Astrocyte (in vitro differentiated cells and primary cell): ENCODE results near the gene MTA3. TPM values are rescaled to one million over a fixed set of nuclear protein-coding genes. Genes with fewer than 3 reads are reported as not detected.
A peak's percentile ranks its signal among the peaks of the same experiment; 100 is the strongest.

Experiments used
- DNase-seq: peaks from one replicate; pipeline ENCODE4 v3.0.0-alpha.2; 2010; ENCODE audit warnings: low read depth
- FAIRE-seq: peaks from 2 replicates; lab custom pipeline; 2011; peaks lifted over from hg19 to GRCh38; lab: Jason Lieb, UNC
- H2AFZ ChIP-seq: 2 replicates; pipeline ENCODE4 v1.6.0; 2012; ENCODE audit warnings: low read depth, low read length, inconsistent platforms
- H3K27ac ChIP-seq: 2 replicates; pipeline ENCODE4 v1.5.1; 2011; ENCODE audit warnings: low read depth, low read length, inconsistent platforms
- H3K27me3 ChIP-seq: 2 replicates; pipeline ENCODE4 v1.6.0; 2011; ENCODE audit warnings: low read length, inconsistent platforms; ENCODE audit not compliant: insufficient read depth
- H3K36me3 ChIP-seq: 2 replicates; pipeline ENCODE4 v1.5.1; 2011; ENCODE audit warnings: low read length, inconsistent platforms; ENCODE audit not compliant: insufficient read depth
- H3K4me1 ChIP-seq: 2 replicates; pipeline ENCODE4 v1.5.1; 2011; ENCODE audit warnings: low read length, inconsistent platforms; ENCODE audit not compliant: insufficient read depth
- H3K4me2 ChIP-seq: 2 replicates; pipeline ENCODE4 v1.6.0; 2012; ENCODE audit warnings: low read length, inconsistent platforms
- H3K4me3 ChIP-seq: 2 replicates; pipeline ENCODE4 v1.5.1; 2011; ENCODE audit warnings: low read depth, mild to moderate bottlenecking, low read length, inconsistent platforms; ENCODE audit not compliant: insufficient read depth
- H3K79me2 ChIP-seq: 2 replicates; pipeline ENCODE4 v1.6.0; 2012; ENCODE audit warnings: mild to moderate bottlenecking, low read length, inconsistent platforms; ENCODE audit not compliant: insufficient read depth
- H3K9ac ChIP-seq: 2 replicates; pipeline ENCODE4 v1.6.0; 2012; ENCODE audit warnings: mild to moderate bottlenecking, low read length, inconsistent platforms
- H3K9me3 ChIP-seq: 2 replicates; pipeline ENCODE4 v1.5.1; 2012; ENCODE audit warnings: low read depth, mild to moderate bottlenecking, low read length, inconsistent platforms; ENCODE audit not compliant: insufficient read depth
- H4K20me1 ChIP-seq: 2 replicates; pipeline ENCODE4 v1.6.0; 2012; ENCODE audit warnings: low read length, inconsistent platforms; ENCODE audit not compliant: insufficient read depth
- H3K27ac Mint-ChIP-seq: one replicate; pipeline ENCODE4 v1.8.0; 2021; ENCODE audit warnings: mild to moderate bottlenecking, mixed read lengths; ENCODE audit not compliant: unreplicated experiment
- H3K27me3 Mint-ChIP-seq: one replicate; pipeline ENCODE4 v1.8.0; 2021; ENCODE audit warnings: low read depth, mixed read lengths; ENCODE audit not compliant: unreplicated experiment
- H3K36me3 Mint-ChIP-seq: one replicate; pipeline ENCODE4 v1.8.0; 2021; ENCODE audit warnings: low read depth, mixed read lengths; ENCODE audit not compliant: unreplicated experiment
- H3K4me1 Mint-ChIP-seq: one replicate; pipeline ENCODE4 v1.8.0; 2021; ENCODE audit warnings: low read depth, mixed read lengths; ENCODE audit not compliant: unreplicated experiment
- H3K4me3 Mint-ChIP-seq: one replicate; pipeline ENCODE4 v1.8.0; 2021; ENCODE audit warnings: mild to moderate bottlenecking, moderate library complexity, mixed read lengths; ENCODE audit not compliant: unreplicated experiment
- H3K9me3 Mint-ChIP-seq: one replicate; pipeline ENCODE4 v1.8.0; 2021; ENCODE audit warnings: mild to moderate bottlenecking, mixed read lengths; ENCODE audit not compliant: unreplicated experiment
- EZH2 ChIP-seq: IDR thresholded peaks from 2 replicates; pipeline ENCODE4 v1.6.1; 2012; ENCODE audit warnings: mild to moderate bottlenecking, low read length, inconsistent platforms; ENCODE audit not compliant: insufficient read depth
- total RNA-seq: library from RNA; stranded (reverse); gene quantifications from 2 replicates; pipeline ENCODE4 v1.2.1, GENCODE V29; 2021
- TF ChIP-seq, protein P1 (sequence below): IDR thresholded peaks from 2 replicates; pipeline ENCODE4 v1.5.1; 2011; ENCODE audit warnings: low read depth, mild to moderate bottlenecking, inconsistent platforms, low read length, moderate library complexity; ENCODE audit not compliant: insufficient read depth

Gene MTA3
- total RNA-seq, 1 donor from 2014 or later: 69.4 TPM

DNA sequence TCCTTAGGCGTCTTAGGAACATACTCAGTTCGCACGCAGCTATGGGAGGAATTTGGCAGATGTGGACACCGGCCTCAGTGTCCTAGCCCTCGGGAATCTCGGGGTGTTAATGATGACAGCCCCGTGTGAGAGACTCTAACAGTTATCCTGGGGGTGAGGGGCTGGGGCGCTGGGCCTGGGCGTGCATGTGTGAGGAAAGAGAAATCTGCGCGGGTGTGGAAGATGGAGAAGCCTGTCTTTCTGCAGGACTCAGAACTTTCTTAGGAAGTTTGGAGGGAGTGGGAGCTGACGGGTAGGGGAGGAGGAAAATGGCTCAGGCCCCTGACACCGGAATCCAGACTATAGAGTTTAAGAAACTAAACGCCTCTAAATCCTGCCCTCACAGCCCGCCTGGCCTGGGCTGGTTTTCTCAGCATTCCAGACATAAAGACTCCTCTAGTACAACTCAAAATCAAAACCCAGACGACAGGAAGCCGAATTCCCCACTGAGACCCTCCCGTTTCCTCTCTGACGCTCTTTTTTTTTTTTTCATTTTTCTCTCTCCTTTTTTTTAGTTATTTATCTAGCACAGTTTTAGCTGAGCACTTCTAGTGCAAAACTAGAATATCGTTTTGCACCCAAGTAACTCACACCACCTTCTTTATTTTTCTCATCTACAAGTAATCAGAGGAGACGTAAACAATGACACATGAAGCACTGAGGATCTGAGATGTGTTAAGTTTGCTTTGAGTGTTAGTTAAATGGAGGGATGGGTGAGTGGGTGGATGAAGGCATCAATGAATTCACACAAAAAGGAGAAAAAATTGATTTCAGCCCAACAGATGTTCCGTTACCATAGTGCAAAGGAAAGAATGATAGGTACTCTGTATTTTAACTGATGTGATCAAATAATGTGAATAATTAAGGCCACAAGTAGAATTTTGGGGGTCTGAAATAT is 225.2 kb downstream of the MTA3 start:
- H3K4me1 Mint-ChIP-seq: peaks cover 21% of the 10 kb centered on the region
- H3K9me3 ChIP-seq: no peaks in the 10 kb centered on the region
- peaks cover 8% of the 10 kb centered on the region for H3K27me3 ChIP-seq
- DNase-seq: no peak
- H3K4me2 ChIP-seq: peak overlapping the region; percentile 85
- peak overlapping the region; percentile 79 for H2AFZ ChIP-seq
- H3K9ac ChIP-seq: no peak overlapping the region
- TF ChIP-seq EZH2: no peak
- TF ChIP-seq, protein P1, sequence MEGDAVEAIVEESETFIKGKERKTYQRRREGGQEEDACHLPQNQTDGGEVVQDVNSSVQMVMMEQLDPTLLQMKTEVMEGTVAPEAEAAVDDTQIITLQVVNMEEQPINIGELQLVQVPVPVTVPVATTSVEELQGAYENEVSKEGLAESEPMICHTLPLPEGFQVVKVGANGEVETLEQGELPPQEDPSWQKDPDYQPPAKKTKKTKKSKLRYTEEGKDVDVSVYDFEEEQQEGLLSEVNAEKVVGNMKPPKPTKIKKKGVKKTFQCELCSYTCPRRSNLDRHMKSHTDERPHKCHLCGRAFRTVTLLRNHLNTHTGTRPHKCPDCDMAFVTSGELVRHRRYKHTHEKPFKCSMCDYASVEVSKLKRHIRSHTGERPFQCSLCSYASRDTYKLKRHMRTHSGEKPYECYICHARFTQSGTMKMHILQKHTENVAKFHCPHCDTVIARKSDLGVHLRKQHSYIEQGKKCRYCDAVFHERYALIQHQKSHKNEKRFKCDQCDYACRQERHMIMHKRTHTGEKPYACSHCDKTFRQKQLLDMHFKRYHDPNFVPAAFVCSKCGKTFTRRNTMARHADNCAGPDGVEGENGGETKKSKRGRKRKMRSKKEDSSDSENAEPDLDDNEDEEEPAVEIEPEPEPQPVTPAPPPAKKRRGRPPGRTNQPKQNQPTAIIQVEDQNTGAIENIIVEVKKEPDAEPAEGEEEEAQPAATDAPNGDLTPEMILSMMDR: no peak
- no peak for FAIRE-seq
- H3K27ac Mint-ChIP-seq: no peak overlapping the region
- H3K27me3 Mint-ChIP-seq: peaks cover 24% of the 10 kb centered on the region
- no peak overlapping the region for H3K27ac ChIP-seq
- peaks cover 4% of the 10 kb centered on the region for H3K4me1 ChIP-seq
- peak overlapping the region; percentile 48 for H3K4me3 ChIP-seq
- peaks cover 7% of the 10 kb centered on the region for H3K36me3 Mint-ChIP-seq
- no peaks in the 10 kb centered on the region for H3K36me3 ChIP-seq
- H3K4me3 Mint-ChIP-seq: peak overlapping the region; percentile 61
- peaks cover 8% of the 10 kb centered on the region for H3K9me3 Mint-ChIP-seq
- no peaks in the 10 kb centered on the region for H4K20me1 ChIP-seq
- no peaks in the 10 kb centered on the region for H3K79me2 ChIP-seq

DNA sequence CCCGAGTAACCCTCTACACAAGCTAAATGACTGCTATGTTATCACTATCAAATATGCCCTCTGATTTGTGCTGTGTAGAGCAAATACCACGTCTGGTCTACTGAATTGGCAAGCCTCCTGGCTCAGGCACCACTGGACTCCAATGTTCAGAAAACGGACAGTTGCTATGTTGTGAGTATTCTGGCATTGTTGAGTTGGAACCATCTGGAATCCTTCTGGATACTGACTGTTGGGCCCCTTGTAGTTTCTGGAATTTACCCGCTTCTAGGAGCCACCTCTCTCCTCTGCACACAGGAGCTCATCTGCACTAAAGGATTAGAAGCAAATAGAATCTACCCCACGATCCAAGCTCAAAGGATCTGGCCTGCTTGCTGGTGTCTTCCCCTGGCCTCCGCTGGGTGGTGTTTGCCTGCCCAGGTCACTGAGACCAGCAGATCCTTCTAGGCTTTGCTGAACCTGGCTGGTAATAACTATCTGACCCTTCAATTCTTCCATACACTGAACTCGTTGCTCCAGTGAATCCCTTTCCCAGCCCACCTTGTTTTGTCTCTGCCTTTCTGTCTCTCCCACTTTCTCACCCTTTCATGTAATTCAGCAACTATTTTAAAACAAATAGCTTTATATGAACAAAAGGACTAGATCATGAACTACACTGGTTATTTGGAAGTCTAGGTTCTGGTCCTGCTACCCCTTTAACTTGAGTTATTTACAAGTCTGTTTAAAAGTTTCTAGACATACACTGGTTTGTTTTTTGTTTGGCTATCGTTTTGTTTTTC is 226.0 kb downstream of the MTA3 start:
- FAIRE-seq: no peak

More for the DNA sequence above, 226.0 kb downstream of the MTA3 start:
- H3K27me3 ChIP-seq: peaks cover 8% of the 10 kb centered on the region
- H3K27ac Mint-ChIP-seq: peak overlapping the region; percentile 14
- no peak overlapping the region for H3K27ac ChIP-seq
- no peaks in the 10 kb centered on the region for H3K36me3 ChIP-seq
- H3K9me3 ChIP-seq: no peaks in the 10 kb centered on the region
- peaks cover 4% of the 10 kb centered on the region for H3K4me1 ChIP-seq
- no peak for DNase-seq
- no peaks in the 10 kb centered on the region for H4K20me1 ChIP-seq
- no peak overlapping the region for H3K9ac ChIP-seq
- H3K4me1 Mint-ChIP-seq: peaks cover 21% of the 10 kb centered on the region
- peaks cover 6% of the 10 kb centered on the region for H3K36me3 Mint-ChIP-seq
- H2AFZ ChIP-seq: no peak overlapping the region
- peaks cover 22% of the 10 kb centered on the region for H3K27me3 Mint-ChIP-seq
- no peak for TF ChIP-seq EZH2
- TF ChIP-seq, protein P1: no peak
- H3K79me2 ChIP-seq: no peaks in the 10 kb centered on the region
- no peak overlapping the region for H3K4me3 Mint-ChIP-seq
- peaks cover 8% of the 10 kb centered on the region for H3K9me3 Mint-ChIP-seq
- no peak overlapping the region for H3K4me2 ChIP-seq
- no peak overlapping the region for H3K4me3 ChIP-seq
